Epithelial cell of esophagus (primary cell): Measurements from ENCODE around the gene APMAP.
"Not testable (repeated sequence)": the region's sequence is repeated elsewhere in the genome, so short reads cannot be mapped to it uniquely, and the experiment has no call there.

Experiments
- DNase-seq: peaks from one replicate; pipeline ENCODE4 v3.0.0; 2010; ENCODE audit warnings: low read depth
- H3K4me3 ChIP-seq: 2 replicates; pipeline ENCODE4 v1.5.1; 2011; ENCODE audit warnings: mild to moderate bottlenecking, low read length, control low read depth
- TF ChIP-seq, protein P1 (sequence below): IDR thresholded peaks from 2 replicates; pipeline ENCODE4 v1.5.1; 2011; ENCODE audit warnings: low read depth, mild to moderate bottlenecking, low read length, control low read depth, inconsistent platforms; ENCODE audit not compliant: insufficient read depth; ENCODE audit errors: missing control alignments

APMAP gene

DNA sequence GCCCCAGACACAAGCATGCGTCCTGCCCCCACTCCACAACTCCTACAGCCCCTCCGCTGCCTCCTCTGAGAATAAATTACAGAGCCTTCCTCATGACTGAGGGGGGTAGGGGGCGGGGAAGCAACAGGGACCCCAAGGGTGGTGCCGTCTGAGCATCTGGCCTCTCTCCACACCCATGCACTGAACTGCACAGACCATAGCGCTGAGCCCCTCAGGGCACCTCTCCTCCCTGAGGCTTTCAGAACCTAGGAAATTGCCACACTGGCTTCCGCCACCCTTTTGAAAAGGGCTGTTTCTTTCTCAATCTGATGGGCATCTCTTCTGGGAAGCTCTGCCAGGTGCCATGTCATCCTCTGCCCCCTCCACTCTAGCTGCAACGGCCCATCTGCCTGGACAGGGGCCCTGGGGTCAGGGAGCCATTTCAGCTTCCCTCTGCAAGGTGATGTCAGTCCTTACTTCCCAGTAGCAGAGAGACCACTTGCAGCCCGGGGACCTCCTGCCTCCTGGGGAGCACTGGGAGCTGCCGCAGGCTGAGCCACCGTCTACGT is 40.9 kb downstream of the APMAP start:
- TF ChIP-seq, protein P1, sequence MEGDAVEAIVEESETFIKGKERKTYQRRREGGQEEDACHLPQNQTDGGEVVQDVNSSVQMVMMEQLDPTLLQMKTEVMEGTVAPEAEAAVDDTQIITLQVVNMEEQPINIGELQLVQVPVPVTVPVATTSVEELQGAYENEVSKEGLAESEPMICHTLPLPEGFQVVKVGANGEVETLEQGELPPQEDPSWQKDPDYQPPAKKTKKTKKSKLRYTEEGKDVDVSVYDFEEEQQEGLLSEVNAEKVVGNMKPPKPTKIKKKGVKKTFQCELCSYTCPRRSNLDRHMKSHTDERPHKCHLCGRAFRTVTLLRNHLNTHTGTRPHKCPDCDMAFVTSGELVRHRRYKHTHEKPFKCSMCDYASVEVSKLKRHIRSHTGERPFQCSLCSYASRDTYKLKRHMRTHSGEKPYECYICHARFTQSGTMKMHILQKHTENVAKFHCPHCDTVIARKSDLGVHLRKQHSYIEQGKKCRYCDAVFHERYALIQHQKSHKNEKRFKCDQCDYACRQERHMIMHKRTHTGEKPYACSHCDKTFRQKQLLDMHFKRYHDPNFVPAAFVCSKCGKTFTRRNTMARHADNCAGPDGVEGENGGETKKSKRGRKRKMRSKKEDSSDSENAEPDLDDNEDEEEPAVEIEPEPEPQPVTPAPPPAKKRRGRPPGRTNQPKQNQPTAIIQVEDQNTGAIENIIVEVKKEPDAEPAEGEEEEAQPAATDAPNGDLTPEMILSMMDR, result no peak
- no peak overlapping the region for H3K4me3 ChIP-seq

GRCh38 chr20:24950836-24951525 is 41.6 kb downstream of the APMAP start:
- DNase-seq, result no peak
- H3K4me3 ChIP-seq, result no peak overlapping the region
- TF ChIP-seq, protein P1, result no peak

More for the DNA sequence above, 40.9 kb downstream of the APMAP start:
- no peak for DNase-seq

DNA sequence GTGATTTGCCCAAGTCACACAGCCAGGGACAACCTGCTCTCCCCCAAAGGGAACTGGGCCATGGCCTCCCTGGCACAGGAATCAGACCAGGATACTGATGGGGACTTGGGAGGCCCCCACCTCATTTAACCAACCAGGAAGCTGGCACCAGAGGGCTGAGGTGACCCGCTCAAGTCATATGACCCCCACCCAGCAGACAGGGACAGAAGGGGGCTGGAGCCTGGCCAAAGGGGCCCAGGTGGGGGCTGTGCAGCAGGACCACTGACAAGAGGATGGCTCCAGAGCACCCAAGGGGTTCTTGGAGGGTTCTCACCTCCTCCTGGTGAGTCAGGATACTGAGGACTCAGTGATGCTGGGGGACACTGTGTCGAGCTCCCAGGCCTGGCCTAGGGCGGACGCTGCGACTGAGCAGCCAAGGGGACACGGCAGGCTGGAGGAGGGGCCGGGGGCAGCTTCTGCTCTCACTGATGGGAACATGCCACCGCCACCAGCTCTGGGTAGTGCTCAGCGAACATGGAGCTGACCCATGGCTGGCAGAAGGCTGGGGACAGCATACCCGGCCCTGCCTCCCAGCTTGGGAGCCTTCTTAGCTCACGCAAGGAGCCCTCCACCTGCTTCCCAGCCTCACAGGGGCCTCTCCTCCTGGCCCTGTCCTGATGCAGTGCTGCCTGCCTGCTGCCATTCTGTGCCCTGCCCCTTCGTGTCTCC is 42.3 kb downstream of the APMAP start:
- no peak for DNase-seq
- no peak overlapping the region for H3K4me3 ChIP-seq
- TF ChIP-seq, protein P1, result no peak

DNA sequence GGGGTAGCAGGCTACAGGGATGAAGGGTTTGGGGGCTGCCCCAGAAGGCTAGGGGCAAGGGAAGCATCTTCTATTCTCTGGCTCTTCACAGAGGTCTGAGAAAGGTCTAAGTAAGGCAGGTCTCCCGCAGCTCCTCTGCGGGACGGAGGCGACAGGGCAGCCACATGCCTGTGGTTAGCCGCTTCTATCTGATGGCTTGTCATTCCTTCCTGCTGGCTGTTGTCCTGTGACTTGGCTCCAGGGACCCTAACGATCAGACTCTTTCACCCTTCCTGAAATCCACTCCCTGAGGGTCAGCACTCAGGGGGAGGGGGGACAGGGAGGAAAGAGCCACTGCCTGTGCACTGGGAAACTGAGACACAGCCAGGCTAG is 42.8 kb downstream of the APMAP start:
- H3K4me3 ChIP-seq, result no peak overlapping the region
- TF ChIP-seq, protein P1, result no peak

GRCh38 chr20:24948939-24949679 is 43.4 kb downstream of the APMAP start, which contains the start of gene CST7:
CST7 (plus strand) TSS chr20:24949269; CDS start chr20:24949506, 237 bp downstream.
- no peak for DNase-seq

More for the DNA sequence above, 42.8 kb downstream of the APMAP start:
- DNase-seq, result no peak

DNA sequence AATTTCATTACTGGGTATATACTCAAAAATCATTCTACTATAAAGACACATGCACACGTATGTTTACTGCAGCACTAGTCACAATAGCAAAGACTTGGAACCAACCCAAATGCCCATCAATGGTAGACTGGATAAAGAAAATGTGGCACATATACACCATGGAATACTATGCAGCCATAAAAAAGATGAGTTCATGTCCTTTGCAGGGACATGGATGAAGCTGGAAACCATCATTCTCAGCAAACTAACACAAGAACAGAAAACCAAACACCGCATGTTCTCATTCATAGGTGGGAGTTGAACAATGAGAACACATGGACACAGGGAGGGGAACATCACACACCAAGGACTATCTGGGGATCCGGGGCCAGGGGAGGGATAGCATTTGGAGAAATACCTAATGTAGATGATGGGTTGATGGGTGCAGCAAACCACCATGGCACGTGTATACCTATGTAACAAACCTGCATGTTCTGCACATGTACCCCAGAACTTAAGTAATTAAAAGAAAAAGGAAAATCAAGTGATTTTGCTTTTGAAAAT is 44.1 kb downstream of the APMAP start:
- H3K4me3 ChIP-seq, DNase-seq: not testable (repeated sequence)

More at GRCh38 chr20:24948939-24949679, 43.4 kb downstream of the APMAP start, which contains the start of gene CST7:
- H3K4me3 ChIP-seq, result no peak within 1 kb of the TSS
- TF ChIP-seq, protein P1, result no peak

- not testable (repeated sequence) for DNase-seq
Observed at GRCh38 chr20:24946376-24946775, 46.2 kb downstream of the APMAP start.

More at GRCh38 chr20:24946376-24946775, 46.2 kb downstream of the APMAP start:
- H3K4me3 ChIP-seq, result not testable (repeated sequence)
